NOMO-1 treated with DMSO at 0.1 percent for 48 hours (cell line): ENCODE data around the gene SLC24A5.

ENCODE experiments used
- DNase-seq: peaks from one replicate; lab custom pipeline; 2025; ENCODE audit not compliant: unreplicated experiment; lab: John Stamatoyannopoulos, UW

SLC24A5 gene

DNA sequence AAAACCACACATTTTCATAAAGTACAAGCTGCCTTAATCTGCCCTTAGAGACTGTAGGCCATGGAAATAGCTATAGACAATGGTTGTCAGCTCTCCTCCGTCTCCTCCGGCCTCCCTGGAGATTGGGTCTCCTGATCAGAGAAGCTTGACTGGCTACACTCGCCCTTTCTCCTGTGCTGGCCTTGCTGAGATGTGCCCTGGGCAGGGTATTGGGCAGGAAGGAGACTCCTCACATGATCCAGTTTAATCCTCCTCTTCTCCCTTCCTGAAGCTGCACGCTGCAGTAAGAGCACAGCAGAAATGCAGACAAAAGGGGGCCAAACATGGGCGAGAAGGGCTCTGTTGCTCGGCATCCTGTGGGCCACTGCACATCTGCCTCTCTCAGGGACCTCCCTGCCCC is at the start of gene SLC24A5:
Gene SLC24A5 (plus strand): TSS at position 246 of the 400 bp plus-strand sequence. CDS start 55 bp downstream, at position 301.
- DNase-seq, result no peak

DNA sequence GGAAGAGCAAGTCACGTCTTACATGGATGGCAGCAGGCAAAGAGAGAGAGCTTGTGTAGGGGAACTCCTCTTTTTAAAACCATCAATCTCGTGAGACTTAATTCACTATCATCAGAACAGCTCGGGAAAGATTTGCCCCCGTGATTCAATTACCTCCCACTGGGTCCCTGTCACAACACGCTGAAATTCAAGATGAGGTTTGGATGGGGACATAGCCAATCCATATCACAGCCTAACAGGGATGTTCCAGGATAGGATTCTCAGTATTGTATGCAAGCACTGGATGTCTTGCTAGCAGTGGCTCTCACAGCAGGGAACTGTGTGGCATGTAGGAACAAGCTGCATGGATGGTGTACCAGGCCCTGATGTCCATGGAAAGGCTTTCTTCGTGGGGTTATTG is 47.8 kb upstream of the SLC24A5 start:
- DNase-seq, result no peak

DNA sequence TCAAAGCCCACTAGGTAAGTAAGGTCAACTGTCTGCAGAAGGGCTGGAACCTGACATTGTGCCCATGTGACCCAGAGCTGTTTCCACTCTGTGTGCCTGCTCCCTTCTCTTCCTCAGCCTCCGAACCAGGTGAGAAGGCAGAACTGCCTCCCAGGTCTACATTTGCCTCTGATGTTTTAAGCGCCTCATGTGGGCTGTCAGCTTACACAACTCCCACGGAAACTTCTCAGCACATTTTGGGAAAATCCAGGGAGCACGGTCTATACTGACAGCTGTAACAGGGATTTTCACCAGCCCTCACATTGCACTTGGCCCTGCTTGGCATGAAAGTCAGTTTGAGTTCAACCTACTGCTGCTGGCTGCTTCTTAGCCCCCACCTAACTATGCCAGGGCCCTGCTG is 46.9 kb upstream of the SLC24A5 start:
- DNase-seq, result no peak

DNA sequence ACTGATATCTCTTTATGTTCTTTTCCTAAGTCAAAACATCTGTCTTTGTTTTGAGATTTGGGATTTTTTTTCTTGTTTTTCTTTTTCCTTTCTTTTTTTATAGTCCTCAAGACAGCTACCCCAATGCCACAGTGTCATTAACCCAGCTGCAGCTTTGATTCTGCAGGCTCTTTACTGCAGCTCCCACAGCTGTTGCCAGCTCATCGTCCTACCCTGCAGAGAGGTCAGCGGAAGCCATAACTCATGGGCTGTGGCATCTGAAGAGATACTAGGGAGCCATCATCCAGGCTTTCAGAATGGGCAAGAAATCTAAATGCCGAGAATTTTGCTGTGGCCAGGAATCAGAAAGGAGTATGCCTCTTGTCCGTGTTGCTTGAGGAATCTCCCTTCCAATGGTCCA is 44.3 kb upstream of the SLC24A5 start:
- DNase-seq, result no peak

DNA sequence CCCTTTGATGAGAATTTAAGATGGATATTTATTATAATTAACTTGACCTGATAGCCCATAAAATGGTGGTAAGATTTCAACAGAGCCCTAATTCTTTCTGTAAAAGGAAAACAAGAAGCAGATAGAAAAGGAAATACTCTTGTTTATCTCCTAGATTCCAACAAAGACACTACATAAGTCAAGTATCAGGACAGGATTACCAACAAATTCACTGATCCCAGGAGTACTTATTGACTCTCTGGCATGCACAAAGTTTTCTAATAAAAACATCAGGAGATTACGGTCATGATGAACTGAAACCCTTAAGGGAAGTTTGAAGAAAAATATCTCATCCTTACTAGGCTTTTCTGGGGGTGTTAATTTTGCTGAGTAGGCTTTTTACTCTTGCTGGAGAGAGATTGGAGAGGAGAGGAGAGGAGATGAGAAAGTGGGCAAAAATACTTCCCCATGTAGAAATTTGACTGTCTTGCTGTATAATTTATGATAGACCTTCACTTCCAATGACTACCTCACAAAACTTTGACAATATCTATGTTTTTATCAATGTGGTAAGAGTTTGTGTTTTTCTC is 43.1 kb upstream of the SLC24A5 start:
- no peak for DNase-seq

DNA sequence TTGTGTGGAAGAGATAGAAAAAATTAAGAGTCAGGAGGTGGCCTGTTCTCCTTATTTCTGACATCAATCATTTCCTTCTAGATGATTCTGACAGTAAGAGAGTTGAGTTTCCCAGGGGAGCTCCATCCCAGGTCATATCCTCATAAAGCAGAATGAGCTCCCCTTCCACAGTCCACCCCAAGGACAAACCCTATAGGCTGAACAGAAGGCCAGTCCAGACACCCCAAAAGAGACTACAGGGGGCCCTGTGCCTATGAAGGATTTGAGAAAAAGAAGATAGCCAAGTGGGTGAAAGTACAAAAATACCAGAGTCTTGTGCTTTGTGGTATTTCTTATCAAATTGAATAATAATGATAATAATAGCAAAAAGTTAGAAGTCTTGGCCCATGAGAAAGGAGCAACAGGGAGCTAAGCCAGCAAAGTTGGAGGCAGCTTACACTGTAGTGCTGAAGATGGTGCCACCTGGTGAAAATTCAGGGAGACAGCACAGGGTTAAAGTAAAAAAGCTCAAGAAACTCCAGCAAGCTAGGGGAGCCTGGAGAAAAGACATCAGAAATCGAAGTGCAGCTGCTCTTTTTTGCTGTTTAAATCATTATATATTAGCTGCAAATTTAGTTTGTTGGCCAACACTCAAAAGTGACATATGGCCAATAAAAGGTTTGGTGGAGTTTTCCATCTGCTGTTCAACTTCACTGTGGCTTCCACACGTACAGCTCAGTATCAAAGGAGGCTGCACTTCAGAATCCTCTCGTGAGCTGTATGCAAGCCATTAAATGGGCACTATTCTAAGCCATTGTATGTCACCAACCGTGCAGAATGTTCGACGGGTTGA is 35.8 kb upstream of the SLC24A5 start:
- no peak for DNase-seq

DNA sequence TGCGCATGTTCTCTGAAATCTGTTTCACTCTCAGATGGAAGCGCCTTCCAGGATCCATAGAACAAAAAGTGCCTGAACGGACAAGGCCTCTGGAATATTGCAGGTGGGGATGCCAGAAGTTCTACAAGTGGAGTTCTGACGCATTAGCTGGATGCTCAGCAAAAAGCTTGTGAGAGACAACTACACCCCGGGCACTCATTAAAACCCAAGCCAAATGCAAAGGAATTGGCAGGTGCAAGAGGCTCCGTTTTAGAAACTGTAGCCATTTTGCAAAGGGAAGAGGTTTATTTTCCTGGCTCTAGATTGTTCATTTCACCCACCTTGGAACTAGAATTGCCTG is 35.2 kb upstream of the SLC24A5 start:
- DNase-seq, result no peak

DNA sequence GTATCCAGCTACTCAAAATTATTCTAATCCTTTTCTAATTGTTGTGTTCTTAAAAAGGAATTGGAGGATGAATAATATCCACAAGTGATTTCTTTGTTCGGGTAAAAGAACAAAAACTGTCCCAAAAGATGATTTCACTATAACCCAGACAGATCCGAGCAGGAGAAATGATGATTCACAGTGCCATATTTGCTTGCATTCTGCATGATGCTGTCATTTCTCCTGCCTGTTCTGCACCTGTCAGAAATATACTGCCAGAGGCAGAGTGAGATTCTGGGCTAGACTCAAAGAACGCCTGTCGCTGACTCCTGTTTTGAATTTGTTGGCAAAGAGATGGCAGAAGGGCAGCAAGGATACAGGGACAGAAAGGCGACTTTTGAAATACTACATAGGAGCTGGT is 34.7 kb upstream of the SLC24A5 start:
- no peak for DNase-seq

DNA sequence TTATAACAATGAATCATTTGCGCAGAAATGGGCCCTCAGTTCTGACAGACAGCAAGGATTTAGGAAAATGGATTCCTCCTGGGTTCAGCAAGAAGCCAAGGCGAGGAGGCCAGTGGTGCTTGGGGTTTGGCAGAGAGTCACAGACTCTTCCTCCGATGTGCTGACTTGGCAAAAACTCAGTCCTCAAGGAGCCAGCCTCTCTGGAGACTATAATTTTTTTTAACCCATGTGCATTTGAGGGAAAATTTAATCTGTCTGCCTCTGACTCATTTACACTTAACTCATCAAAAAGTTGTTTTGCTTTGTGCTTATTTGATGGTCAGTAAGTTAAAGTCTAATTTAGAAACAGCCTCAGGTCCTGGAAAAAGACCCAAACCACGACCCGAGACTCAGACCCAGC is 34.2 kb upstream of the SLC24A5 start:
- DNase-seq, result no peak

DNA sequence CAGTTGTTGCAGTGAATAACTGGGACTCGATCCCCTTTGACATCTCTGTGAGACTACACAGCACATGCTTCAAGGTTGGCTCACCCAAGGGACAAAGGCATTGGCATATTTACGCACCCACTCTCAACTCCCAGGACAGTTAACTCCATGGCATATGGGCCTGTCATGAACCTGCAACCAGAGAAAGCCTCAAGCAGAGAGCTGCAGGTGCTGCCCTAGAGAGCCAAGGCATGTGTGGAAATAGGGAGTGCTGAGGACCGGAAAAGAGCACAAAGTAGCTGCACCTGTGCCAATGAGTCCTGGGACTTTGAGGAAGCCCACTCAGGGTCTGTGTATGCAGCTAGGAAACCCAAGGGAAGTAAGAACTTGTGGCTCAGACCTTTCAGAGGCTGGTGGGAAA is 32.9 kb upstream of the SLC24A5 start:
- no peak for DNase-seq

DNA sequence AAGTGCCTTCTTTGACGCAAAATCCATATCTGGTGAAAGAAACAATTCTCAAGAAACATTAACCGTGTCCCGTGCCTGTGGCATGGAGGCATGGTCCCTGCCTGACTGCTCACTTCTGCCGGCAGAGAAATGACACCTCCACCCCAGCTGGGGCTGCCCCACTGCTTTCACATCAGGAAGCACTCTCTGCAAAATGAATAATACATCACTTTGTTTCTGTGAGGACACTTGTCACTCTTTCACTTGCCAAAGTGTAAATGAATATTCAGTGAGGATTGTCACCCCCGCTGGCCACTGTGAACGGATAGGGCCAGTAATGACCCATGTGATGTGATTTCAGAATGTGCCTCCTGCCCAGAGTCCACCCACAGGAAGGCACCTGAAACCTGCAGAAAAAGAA is 31.1 kb upstream of the SLC24A5 start:
- DNase-seq, result no peak

DNA sequence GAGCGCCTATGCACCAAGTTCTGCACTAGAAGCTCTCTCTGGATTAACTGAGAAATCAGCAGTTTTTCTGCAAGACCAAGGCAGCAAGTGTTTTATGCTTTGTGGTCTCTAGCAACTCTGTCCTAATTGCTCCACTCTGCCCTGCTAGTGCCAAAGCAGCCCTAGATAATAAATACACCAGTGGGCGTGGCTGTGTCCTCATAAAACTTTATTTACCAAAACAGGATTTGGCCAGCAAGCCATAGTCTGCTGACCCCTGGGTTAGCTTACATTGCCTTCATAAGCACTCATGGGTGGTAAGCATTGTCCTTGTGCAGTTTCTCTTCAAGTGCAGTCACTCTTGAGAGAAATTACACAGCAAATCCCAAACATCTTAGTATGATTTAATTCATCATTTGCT is 30.7 kb upstream of the SLC24A5 start:
- no peak for DNase-seq

DNA sequence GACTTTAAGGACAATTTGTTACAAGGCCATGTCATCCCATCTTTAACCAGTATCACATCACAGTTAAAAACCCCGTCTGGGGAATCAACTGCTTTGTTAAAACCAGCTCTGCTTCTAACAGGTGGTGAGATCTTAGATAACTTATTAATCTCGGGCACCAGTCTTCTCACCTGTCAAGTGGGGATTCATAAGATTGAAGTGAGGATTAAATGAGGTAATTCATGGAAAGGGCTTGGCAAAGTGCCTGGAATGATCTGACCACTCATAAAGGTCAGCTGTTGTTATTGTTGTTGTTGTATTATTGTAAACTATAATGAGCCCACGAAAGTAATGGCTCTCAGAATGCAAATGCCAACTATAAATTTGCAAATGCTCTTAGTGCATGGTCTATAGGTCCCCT is 30.1 kb upstream of the SLC24A5 start:
- no peak for DNase-seq

DNA sequence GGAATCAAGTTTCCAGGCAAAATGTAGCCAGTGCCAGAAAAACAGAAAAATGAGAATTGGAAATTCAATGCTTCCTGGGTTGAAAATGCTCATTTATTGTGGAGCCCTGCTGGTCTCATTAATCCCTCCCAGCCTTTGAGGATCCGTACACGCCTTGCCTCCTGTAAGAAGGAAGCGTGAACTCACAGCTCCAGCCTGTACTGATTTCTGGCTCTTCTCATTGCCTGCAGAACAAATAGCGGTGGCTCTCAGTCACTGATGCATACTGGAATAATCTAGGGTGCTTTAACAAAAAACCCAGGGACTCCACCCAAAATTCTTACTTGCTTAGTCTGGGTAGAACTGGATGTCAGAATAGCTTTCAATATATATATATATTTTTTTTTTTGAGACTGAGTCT is 29.3 kb upstream of the SLC24A5 start:
- no peak for DNase-seq

DNA sequence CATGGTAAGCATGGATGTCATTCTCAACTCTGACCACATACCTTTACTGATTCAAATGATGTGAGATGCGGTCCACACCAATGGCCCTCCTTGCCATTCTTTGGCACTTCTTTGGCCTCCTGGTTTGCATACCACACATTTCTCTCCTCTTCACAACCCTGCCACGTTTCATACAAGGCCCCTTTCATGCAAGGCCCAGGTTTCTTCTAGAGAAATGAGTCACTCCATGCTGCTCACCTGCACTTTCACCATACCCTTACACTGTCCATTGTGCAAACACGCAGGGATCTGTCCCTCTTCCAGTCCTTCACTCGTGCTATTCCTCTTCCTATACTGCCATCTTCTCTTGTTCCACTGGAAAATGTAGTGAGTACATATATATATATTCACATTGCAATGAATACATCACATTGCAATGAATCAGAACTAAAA is 24.4 kb upstream of the SLC24A5 start:
- DNase-seq, result no peak

DNA sequence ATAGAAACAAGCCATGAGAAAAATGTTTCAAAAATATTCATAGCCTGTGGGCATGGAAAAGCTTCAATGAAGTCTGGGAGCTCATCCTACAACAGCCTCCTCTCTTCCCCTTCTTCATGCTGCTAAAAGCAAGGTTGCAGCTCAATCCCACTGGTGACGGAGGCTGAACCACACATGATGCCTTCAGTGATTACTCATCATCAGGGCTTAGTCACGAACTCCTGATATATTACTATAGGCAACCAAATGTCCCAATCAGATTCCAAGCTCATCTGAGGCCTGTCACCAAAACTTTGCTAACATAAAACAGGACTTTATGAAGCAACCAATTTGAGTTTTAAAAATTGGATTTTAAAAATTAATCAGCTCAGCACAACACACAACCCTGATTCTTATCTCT is 24.0 kb upstream of the SLC24A5 start:
- no peak for DNase-seq

DNA sequence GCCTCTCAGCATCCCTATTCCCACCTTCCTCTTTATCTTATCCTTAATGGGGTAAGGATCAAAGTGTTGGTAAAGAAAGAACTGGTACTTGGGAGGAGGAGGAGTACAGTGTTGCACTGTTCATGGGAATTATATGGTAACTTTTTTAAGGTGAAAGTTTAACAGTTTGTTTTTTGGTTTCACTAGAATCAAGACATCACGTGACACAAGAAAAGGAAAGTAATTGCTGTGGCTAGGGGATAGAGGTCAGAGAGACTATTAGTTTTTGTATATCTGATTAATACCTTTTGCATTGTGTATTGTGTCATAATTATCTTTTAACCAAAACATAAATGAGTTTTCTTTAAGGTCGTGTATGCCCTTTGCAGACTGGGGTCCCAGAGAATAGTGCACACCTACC is 23.5 kb upstream of the SLC24A5 start:
- no peak for DNase-seq

DNA sequence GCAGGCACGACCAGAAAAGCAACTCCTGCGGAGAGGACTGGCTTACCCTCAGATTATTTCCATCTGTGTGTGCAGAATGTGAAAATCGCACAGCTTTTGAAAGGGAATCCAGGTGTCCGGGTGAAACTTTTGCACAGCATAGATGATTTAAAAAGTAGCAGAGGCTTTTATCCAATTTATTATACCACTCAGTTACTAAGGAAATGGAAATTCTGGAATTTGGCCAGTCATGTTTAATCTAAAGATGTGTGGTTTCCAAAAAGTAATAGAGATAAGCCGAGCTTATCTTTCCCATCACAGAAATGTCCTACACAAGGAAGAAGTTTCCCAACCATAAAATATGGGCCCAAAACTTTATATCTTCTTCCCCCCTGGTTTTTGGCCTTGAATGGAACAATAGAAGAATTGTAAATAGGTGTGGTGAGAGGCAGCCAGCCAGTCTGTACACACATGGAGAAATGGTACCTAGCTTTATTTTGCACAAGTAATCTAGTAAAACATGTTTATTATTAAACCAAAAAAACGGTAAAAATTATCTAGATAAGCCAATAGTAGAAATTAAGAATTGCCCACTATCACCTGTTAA is 19.3 kb upstream of the SLC24A5 start:
- DNase-seq, result no peak

DNA sequence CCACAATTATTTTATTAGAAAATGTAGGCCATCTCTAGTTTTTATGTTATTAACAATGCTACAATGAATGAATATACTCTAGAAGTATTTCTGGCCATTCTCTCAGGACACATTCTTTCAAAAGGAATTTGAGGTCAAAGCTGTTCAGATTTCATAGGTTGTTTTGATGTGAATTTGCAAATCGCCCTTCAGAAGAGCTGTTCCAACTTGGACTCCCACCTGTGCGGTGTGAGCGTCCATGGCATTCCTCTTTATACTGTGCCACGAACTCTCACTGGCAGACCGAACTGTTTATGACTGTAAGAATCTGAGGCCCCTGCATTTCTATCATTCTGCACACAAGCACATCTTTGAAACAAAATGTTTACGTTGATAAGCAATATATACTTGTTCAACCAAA is 18.6 kb upstream of the SLC24A5 start:
- no peak for DNase-seq

DNA sequence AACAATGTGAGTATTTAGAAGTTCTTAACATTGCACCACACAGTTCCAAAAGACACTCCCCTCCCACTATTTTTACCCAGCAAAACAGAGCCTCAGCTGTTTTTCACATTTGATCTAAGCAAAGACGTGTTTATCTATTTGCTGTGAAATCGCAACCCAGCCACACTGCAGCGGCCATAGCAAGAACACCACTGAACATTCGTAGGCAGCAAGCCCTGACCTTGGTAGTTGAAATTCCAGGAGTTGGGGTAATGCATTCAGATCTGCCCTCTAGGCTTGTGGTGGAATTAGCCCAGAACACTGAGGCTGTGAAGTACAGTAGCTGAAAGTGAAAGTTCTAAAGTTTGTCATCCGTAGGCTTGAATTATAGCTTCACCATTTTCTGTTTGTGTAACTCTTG is 17.1 kb upstream of the SLC24A5 start:
- DNase-seq, result no peak

DNA sequence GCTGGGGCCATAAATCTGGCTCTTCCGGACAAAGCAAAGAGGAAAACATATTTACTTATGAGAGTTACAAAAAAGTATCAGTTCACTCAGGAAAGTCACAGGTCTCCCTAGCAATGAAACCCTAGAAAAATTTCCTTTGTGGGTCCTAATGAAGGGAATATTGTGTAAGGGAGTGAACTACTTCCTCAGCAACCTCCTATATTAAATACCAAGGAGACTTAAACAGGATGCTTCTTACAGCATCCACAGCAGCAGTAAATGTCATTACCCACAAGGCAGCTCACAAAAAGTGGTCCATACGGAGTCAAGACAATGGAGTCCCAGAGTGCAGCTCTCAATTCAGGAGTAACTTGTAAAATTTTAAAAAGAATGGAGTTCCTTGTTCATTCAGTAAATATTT is 14.9 kb upstream of the SLC24A5 start:
- no peak for DNase-seq

DNA sequence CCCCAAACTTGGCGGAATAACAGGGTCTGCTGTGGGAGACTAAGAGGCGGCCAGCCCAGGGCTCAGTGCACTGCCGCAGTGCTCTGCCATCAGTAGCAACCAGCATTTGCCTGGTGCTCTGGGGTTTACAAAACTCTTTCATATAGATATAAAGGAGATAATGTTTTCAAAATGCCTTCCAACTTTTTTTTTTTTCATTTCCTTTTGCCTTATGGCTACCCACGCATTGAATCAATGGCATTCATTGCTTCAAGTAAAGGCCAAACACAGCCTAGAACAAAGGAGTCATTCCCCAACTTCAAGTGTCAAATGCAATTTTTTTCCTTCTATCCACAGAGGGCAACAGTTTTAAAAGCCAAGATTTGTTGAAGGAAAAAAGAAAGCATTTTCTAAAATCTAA is 11.6 kb upstream of the SLC24A5 start:
- no peak for DNase-seq
